ENCODE results near the gene SLC9A8.

SLC9A8 gene

DNA sequence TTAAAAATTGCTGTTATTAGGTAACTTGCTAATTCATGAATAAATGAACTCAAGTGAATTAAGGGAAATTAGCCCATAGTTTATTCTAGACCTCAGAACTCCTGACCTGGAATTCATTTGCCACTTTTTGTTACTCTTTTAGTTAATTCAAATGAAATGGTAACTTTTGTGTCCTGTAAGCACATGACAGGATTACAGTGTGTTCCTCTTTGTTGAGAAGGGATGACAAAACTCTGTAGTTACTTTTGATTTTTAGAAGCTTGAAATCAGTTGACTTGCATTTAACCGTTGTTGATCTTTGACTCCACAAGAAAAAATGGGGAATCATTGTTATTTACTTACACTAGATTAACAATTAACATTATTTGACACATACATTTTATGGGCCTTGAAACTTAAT is 6.2 kb downstream of the SLC9A8 start:
- no peak for DNase-seq

GRCh38 chr20:49819702-49820101 is 7.1 kb downstream of the SLC9A8 start:
- no peak for DNase-seq

- DNase-seq, result no peak
Observed at GRCh38 chr20:49821381-49821780, 8.8 kb downstream of the SLC9A8 start.

DNA sequence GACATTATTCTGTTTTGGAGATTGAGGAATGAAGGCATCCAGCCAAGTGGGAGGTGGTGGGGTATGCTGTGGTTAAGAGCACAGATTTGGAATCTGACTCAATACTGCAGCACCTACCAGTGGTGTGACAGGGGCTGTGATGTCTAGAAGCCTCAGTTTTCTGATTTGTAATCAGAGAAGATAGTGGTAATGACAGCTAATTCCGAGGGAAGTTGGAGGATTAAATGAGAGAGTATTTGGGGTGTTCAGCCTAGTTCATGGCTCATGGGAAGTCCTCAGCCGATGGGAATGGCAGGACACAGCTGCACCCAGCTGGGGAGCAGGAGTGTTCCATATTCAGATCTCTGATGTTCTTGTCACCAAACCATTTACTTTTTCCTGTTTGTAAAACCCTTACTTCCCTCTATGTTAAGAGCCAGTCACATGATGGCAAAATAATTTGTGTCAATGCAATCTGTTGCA is 9.3 kb downstream of the SLC9A8 start:
- no peak for DNase-seq

DNA sequence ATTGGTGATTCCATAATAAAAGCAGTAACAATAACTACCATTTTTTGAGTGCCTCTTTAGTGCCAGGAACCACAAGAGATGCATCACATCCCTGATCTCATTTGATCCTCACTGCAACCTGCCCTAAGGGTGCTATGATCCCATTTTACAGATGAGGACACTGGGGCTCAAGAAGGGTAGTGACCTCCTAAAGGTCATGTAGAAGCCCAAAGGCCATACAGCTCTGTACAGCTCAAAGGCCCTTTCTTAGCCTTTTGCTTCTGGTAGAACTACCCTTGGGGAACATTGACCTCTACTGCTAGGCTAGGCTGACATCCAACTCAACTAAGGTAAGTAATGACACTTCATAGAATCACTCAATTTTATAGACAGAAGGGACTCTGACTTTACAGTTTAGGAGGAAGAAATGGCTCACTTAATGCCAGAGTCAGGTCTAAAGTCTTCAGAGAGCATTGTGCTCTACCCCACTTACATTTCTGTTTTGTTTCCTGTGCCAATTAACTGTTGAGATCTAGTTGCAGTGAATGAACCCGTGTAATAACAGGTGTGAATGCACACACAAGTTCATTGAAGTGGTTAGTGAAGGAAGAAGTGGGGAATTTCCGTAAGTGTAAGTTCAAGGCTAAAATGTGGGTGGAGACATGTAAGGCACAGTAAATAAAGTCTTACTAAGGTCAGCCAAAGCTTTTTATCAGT is 10.7 kb downstream of the SLC9A8 start:
- no peak for DNase-seq

DNA sequence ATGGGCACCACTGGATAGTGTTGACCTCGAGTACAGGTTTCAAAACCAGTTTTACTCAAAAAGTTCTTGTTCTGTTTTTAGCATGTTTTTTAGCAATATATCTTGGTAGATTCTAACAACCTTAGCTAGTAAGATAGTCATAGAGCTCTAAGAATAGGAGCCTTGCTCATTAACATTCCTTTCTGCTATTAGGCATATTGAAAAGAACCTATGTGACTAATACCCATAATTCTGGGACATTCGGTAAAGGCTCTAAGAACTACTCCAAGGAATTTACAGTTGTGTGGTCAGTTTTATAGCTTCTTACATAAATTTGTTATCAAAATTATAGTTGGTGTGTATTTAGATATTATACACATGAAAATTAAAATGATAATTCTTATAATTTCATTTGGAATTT is 11.6 kb downstream of the SLC9A8 start:
- DNase-seq, result no peak

- no peak for DNase-seq
Observed at GRCh38 chr20:49825521-49826033, 12.9 kb downstream of the SLC9A8 start.

DNA sequence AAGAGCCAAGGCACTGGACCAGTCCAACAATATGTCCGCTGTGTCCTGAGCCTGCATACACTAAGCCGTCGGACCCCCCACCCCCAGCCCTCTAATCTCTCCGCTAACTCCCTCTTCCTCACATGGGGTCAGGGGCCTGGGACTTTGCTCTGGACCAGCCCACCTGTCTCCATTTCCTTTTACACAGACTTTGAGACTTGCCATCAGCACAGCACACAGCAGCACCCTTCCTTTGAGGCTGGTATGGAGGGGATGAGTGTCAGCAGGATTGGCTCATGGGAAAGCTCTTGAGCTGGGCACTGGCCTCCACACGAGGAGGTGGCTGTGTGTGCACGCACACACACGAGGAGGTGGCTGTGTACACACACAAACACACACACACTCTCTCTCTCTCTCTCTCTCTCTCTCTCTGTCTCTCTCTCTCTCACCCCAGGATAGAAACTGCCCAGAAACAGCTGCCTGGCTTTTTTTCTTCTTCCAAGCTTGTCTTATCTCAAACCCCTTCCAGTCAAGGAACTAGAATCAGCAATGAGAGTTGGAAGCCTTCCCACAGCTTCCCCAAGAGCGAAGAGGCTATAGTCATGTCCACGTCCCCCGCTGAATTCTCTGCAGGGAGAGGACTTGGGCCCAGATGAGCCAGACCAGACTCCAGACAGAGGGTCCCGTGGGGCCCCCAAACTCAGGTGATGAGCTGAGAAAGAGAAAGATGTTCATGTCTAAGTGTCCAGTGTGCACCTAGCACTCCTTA is 18.6 kb downstream of the SLC9A8 start:
- DNase-seq, result no peak

- DNase-seq, result no peak
Observed at GRCh38 chr20:49831770-49832631, 19.4 kb downstream of the SLC9A8 start.

DNA sequence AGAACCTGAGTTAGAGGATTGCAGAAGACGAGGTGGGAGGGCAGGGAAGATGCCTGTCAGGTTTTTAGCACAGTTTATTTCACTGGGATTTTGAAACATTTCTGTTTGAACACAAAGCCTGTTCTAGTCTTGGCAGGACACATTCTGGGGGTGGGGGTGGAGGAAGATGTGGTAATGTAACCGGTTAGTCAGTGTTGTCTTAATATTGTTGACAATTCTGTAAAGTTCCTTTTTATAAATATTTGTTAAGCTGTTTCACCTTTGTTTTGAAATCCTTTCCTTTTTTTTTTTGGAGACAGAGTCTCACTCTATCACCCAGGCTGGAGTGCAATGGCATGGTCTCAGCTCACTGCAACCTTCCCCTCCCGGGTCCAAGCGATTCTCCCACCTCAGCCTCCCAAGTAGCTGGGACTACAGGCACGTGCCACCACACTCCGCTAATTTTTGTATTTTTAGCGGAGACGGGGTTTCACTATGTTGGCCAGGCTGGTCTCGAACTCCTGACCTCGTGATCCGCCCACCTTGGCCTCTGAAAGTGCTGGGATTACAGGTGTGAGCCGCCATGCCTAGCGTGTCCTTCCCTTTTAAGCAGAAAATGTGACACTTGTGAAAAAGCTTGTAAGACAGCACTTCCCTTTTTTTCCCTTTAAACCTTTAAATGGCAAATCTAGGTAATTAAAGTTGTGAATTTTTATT is 20.2 kb downstream of the SLC9A8 start:
- DNase-seq, result no peak

DNA sequence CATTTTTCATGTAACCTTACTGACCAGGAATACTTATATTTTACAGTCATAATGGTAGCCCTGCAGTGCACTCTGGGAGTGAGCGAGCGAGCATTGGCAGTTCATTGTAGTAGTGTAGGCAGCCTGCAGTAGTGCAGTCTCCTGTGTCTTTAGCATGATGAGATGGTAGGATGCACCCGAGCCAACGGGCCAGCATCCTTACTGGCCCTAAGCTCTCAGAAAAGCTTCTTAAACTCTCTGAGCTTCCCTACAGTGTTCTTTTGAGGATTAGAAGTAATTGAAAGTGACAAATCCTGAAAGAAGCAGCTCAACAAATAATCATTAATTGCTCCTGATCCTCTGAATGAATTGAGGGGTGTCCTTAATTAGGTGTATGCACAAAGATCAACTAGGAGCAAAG is 20.9 kb downstream of the SLC9A8 start:
- DNase-seq, result no peak

GRCh38 chr20:49835031-49835430 is 22.4 kb downstream of the SLC9A8 start:
- no peak for DNase-seq

- DNase-seq, result no peak
Observed at GRCh38 chr20:49838546-49838945, 25.9 kb downstream of the SLC9A8 start.

DNA sequence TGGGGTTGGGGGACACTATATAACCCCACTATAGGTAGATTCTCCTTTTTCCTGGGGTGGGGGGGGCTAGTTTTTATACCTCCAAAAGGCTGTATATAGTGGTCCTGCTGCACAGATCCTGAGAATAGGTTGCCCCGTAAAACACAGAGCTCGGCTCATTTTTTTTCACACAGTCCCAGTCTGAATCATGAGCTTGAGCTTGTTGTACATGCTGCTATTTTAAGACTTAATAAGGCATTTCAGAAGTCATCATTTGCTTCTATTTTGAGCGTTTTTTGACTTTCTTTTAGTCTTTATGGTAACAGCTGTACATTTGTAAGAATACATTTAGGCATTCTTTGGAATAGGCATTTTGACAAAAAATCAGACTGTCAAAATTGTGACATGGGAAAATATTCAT is 30.5 kb downstream of the SLC9A8 start:
- DNase-seq, result no peak

DNA sequence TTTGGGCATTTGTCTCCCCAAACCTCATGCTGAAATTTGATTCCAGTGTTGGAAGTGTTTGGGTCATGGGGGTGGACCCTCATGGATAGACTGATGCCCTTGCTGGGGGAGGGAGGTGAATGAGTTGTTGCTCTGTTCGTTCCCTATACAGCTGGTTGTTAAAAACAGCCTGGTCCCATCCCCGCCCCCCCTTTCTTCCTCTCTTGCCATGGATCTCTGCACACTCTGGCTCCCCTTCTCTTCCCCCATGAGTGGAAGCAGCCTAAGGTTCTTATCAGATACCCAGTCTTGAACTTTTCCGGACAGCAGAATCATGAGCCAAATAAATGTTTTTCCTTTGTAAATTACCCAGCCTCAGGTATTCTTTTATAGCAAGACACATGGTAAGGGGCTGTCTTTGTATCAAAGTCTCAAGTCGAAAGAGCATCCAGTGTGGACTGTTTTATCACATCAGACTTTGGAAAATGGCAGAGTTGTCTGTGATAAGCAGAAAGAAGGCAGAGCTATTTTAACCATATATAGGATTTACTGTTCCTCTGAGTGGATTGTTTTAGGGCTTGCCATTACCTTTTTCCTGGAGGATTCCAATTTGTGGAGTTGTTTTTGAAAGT is 31.2 kb downstream of the SLC9A8 start:
- no peak for DNase-seq

DNA sequence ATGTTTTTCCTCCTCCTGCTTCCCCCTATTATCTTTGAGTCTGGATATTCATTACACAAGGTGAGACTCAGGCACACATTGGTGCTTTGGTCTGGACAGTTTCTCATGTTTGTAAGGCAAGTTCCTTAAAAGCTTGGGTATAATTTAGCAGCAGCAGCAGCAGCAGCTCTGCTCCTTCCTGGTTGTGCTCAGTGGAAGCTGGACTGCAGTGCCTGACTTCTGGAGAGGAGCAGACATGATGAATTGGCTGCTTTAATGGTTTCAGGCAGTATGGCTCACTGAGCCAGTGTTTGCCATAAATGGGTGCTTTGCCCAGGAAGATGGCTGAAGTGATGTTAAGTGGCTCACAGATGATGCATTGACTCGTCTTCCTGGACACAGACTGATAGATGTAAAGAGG is 32.4 kb downstream of the SLC9A8 start:
- no peak for DNase-seq

GRCh38 chr20:49846206-49846807 is 33.7 kb downstream of the SLC9A8 start:
- no peak for DNase-seq

DNA sequence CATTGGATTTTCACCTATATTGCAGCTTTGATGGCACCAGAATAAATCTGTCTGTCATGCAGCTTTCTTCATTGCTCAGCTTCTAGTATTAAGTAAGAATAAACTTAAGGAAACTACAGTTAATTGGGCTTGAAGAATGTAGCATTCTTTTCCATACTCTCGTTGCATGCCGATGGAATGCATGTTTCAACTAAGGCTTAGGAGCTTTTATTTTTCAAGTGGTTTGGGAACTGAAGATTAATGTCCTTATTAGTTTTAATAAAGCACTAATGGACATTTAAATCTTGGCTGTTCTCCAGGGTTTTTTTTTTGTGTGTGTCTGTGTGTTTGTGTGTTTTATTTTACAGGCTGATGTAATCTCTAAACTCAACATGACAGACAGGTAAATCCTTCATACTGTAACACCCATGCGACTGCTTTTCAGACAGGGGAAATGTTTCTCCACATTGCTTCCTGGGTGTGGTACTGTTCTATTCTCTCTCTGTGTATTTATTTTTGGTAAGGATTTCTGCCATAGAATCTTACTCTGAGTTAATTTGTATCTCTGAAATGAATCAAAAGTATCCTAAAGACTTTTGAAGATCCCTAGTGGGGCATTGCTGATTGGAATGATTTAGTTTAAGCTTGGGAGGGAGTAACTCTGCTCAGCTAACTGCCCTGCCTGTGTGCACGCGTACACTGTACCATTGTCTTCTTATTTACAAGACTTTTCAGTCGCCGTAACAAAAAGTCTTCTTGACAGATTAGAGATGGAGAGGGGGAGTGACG is 38.0 kb downstream of the SLC9A8 start:
- no peak for DNase-seq

- no peak for DNase-seq
Observed at GRCh38 chr20:49851231-49851705, 38.6 kb downstream of the SLC9A8 start.

- DNase-seq, result no peak
Observed at GRCh38 chr20:49851991-49852390, 39.4 kb downstream of the SLC9A8 start.

GRCh38 chr20:49852522-49853080 is 40.0 kb downstream of the SLC9A8 start:
- DNase-seq, result no peak
